Measurements from ENCODE around the gene CLCF1. TPM values are rescaled to one million over a fixed set of nuclear protein-coding genes. Genes with fewer than 3 reads are reported as not detected.

CLCF1 gene
- polyA plus RNA-seq, 1 of the 3 experiments (the other 2 are of a cell fraction): 27.0 TPM

DNA sequence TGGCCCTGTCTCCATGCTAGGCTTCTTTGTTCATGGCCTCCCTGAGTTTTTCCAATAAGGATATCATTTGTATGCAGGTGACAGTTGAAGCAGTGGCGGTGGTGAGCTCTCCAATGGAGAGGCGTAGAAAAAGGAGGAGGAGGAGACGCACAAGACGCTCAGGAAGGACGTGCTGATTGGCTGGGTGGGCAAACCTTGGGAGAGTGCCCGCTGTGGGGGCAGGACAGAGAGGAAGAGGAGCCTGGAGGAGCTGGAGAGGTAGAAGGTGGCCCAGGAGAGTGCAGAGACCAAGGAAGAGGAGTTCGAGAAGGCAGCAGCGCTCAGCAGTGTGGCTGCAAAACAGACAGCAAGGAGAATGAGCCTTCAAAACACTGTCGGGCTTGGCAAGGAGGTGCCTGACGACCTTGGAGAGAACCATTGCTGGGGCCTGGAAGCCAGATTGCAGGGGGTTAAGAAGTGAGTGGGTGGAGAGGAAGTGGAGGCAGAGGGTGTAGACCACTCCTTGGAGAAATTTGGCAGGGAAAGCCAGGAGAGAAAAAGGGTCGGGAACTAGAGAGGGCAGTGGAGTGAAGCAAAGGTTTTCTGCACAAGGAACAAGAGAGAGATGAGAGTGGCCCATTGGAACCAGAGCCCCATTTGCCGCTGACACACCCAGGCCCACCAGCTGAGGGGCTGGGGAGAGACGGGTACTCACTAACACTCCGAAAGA, 7.5 kb downstream of the CLCF1 start:
- WGBS (ENCODE audit: low lambda C conversion rate): 95% methylated on average over 14 of the region's 14 CpGs
- Histone ChIP-seq H3K9me2 (no peaks in the 10 kb centered on the region), H3K4me3 (ENCODE audit: low read depth in 2 of 2, low read length in 1 of 2) (no peak overlapping the region), H3K4me2 (no peak overlapping the region), H3F3A (replicated peaks; ENCODE audit: insufficient read depth) (peaks cover 3% of the 10 kb centered on the region), H3K36me3 (replicated peaks in 1 of 2; ENCODE audit: control insufficient read depth in 1 of 2, insufficient read depth in 2 of 2, low read length in 1 of 2) (peaks cover 13 to 16% of the 10 kb centered on the region in 2 experiments), H2AFZ (ENCODE audit: low read depth) (no peak overlapping the region), H3K9me3 (no peaks in the 10 kb centered on the region), H3K4me1 (ENCODE audit: control insufficient read depth in 1 of 2, insufficient read depth in 2 of 2, low read depth in 1 of 2, low read length in 1 of 2) (peaks cover 5 to 16% of the 10 kb centered on the region in 2 experiments; a peak in 3 of 4 replicates), H3K9ac (no peak overlapping the region), H3K27me3 (ENCODE audit: insufficient read depth) (no peaks in the 10 kb centered on the region), H3K79me2 (ENCODE audit: insufficient read depth) (peaks cover 62% of the 10 kb centered on the region), H4K20me1 (ENCODE audit: insufficient read depth) (peaks cover 66% of the 10 kb centered on the region), H3K27ac (ENCODE audit: low read depth in 2 of 2, low read length in 1 of 2) (no peak overlapping the region)
- ChIA-PET CTCF (interaction anchor here (3.2 to 20.0 kb wide), 3 partner anchors 9 to 13 kb away, joined by 15 to 955 read pairs (median 78); partner anchors contain the start of genes CLCF1 and POLD4), POLR2A (no interaction called here)
- DNase-seq: no peak
- TF ChIP-seq FOSL2 (IDR thresholded peaks at IDR 0.05; ENCODE audit: borderline replicate concordance, low read depth) (no peak), TCF12 (IDR thresholded peaks at IDR 0.05) (no peak), TAF1 (IDR thresholded peaks at IDR 0.05; ENCODE audit: borderline replicate concordance, low read depth, low read length) (no peak), GABPA (IDR thresholded peaks at IDR 0.05; ENCODE audit: low read depth) (no peak), GATA2 (CRISPR knock-in tag; IDR thresholded peaks at IDR 0.05) (no peak), RCOR1 (IDR thresholded peaks at IDR 0.05; ENCODE audit: low read length) (no peak), RFX5 (IDR thresholded peaks at IDR 0.05; ENCODE audit: low read length) (no peak), SIN3A (IDR thresholded peaks at IDR 0.05; ENCODE audit: borderline replicate concordance, low read depth, low read length) (no peak), USF2 (IDR thresholded peaks at IDR 0.05; ENCODE audit: borderline replicate concordance, low read depth, low read length) (no peak), YY1 (IDR thresholded peaks at IDR 0.05; ENCODE audit: low read depth) (no peak), RAD21 (IDR thresholded peaks at IDR 0.05; ENCODE audit: low read length) (no peak), TEAD4 (IDR thresholded peaks at IDR 0.05; ENCODE audit: borderline replicate concordance, insufficient read depth) (no peak)
- TF ChIP-seq, protein P1, sequence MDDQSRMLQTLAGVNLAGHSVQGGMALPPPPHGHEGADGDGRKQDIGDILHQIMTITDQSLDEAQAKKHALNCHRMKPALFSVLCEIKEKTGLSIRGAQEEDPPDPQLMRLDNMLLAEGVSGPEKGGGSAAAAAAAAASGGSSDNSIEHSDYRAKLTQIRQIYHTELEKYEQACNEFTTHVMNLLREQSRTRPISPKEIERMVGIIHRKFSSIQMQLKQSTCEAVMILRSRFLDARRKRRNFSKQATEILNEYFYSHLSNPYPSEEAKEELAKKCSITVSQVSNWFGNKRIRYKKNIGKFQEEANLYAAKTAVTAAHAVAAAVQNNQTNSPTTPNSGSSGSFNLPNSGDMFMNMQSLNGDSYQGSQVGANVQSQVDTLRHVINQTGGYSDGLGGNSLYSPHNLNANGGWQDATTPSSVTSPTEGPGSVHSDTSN (IDR thresholded peaks at IDR 0.05): no peak
- TF ChIP-seq, protein P2, sequence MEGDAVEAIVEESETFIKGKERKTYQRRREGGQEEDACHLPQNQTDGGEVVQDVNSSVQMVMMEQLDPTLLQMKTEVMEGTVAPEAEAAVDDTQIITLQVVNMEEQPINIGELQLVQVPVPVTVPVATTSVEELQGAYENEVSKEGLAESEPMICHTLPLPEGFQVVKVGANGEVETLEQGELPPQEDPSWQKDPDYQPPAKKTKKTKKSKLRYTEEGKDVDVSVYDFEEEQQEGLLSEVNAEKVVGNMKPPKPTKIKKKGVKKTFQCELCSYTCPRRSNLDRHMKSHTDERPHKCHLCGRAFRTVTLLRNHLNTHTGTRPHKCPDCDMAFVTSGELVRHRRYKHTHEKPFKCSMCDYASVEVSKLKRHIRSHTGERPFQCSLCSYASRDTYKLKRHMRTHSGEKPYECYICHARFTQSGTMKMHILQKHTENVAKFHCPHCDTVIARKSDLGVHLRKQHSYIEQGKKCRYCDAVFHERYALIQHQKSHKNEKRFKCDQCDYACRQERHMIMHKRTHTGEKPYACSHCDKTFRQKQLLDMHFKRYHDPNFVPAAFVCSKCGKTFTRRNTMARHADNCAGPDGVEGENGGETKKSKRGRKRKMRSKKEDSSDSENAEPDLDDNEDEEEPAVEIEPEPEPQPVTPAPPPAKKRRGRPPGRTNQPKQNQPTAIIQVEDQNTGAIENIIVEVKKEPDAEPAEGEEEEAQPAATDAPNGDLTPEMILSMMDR (IDR thresholded peaks at IDR 0.05): no peak
- TF ChIP-seq, protein P3, sequence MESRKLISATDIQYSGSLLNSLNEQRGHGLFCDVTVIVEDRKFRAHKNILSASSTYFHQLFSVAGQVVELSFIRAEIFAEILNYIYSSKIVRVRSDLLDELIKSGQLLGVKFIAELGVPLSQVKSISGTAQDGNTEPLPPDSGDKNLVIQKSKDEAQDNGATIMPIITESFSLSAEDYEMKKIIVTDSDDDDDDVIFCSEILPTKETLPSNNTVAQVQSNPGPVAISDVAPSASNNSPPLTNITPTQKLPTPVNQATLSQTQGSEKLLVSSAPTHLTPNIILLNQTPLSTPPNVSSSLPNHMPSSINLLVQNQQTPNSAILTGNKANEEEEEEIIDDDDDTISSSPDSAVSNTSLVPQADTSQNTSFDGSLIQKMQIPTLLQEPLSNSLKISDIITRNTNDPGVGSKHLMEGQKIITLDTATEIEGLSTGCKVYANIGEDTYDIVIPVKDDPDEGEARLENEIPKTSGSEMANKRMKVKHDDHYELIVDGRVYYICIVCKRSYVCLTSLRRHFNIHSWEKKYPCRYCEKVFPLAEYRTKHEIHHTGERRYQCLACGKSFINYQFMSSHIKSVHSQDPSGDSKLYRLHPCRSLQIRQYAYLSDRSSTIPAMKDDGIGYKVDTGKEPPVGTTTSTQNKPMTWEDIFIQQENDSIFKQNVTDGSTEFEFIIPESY (IDR thresholded peaks at IDR 0.05; ENCODE audit: borderline replicate concordance, low read depth): no peak
- TF ChIP-seq, protein P4, sequence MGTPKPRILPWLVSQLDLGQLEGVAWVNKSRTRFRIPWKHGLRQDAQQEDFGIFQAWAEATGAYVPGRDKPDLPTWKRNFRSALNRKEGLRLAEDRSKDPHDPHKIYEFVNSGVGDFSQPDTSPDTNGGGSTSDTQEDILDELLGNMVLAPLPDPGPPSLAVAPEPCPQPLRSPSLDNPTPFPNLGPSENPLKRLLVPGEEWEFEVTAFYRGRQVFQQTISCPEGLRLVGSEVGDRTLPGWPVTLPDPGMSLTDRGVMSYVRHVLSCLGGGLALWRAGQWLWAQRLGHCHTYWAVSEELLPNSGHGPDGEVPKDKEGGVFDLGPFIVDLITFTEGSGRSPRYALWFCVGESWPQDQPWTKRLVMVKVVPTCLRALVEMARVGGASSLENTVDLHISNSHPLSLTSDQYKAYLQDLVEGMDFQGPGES (IDR thresholded peaks at IDR 0.05; ENCODE audit: low read depth, low read length): no peak
- TF ChIP-seq, protein P5, sequence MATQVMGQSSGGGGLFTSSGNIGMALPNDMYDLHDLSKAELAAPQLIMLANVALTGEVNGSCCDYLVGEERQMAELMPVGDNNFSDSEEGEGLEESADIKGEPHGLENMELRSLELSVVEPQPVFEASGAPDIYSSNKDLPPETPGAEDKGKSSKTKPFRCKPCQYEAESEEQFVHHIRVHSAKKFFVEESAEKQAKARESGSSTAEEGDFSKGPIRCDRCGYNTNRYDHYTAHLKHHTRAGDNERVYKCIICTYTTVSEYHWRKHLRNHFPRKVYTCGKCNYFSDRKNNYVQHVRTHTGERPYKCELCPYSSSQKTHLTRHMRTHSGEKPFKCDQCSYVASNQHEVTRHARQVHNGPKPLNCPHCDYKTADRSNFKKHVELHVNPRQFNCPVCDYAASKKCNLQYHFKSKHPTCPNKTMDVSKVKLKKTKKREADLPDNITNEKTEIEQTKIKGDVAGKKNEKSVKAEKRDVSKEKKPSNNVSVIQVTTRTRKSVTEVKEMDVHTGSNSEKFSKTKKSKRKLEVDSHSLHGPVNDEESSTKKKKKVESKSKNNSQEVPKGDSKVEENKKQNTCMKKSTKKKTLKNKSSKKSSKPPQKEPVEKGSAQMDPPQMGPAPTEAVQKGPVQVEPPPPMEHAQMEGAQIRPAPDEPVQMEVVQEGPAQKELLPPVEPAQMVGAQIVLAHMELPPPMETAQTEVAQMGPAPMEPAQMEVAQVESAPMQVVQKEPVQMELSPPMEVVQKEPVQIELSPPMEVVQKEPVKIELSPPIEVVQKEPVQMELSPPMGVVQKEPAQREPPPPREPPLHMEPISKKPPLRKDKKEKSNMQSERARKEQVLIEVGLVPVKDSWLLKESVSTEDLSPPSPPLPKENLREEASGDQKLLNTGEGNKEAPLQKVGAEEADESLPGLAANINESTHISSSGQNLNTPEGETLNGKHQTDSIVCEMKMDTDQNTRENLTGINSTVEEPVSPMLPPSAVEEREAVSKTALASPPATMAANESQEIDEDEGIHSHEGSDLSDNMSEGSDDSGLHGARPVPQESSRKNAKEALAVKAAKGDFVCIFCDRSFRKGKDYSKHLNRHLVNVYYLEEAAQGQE (IDR thresholded peaks at IDR 0.05; ENCODE audit: low read depth, low read length): no peak
